Neural cell (in vitro differentiated cells): ENCODE data around the gene EDNRA. TPM values are rescaled to one million over a fixed set of nuclear protein-coding genes. Genes with fewer than 3 reads are reported as not detected.

Experiments
- H2AFZ ChIP-seq: fragments of 200-600, 300-800 bp; sonication (generic), shearing (Covaris generic); 2 replicates; pipeline ENCODE4 v1.6.0; 2014; ENCODE audit warnings: low read depth, mild to moderate bottlenecking, antibody characterized with exemption, low read length, moderate library complexity
- H3F3A ChIP-seq: fragments of 200-600 bp; shearing (Covaris generic); 2 replicates; pipeline ENCODE4 v1.6.1; 2016; ENCODE audit warnings: mild to moderate bottlenecking, moderate library complexity, mixed read lengths, antibody characterized with exemption, low read length; ENCODE audit not compliant: insufficient read depth, poor library complexity, severe bottlenecking
- H3K27ac ChIP-seq: fragments of 200-600, 300-800 bp; sonication (generic), shearing (Covaris generic); 2 replicates; pipeline ENCODE4 v1.5.1; 2014; ENCODE audit warnings: mild to moderate bottlenecking, low read length, moderate library complexity
- H3K27me3 ChIP-seq: fragments of 300-800, 200-600 bp; sonication (generic), shearing (Covaris generic); 2 replicates; pipeline ENCODE4 v1.6.0; 2014; ENCODE audit warnings: mild to moderate bottlenecking, low read depth, low read length, moderate library complexity; ENCODE audit not compliant: insufficient read depth
- H3K36me3 ChIP-seq: fragments of 300-800, 200-600 bp; sonication (generic), shearing (Covaris generic); 2 replicates; pipeline ENCODE4 v1.5.1; 2014; ENCODE audit warnings: mild to moderate bottlenecking, antibody characterized with exemption, low read length, moderate library complexity; ENCODE audit not compliant: insufficient read depth
- H3K4me2 ChIP-seq: fragments of 300-800, 200-600 bp; sonication (generic), shearing (Covaris generic); 2 replicates; pipeline ENCODE4 v1.6.0; 2014; ENCODE audit warnings: mild to moderate bottlenecking, low read length
- H3K4me3 ChIP-seq: fragments of 300-800, 200-600 bp; sonication (generic), shearing (Covaris generic); 2 replicates; pipeline ENCODE4 v1.5.1; 2014; ENCODE audit warnings: mild to moderate bottlenecking, low read length, moderate library complexity
- H3K79me2 ChIP-seq: fragments of 200-600 bp; shearing (Covaris generic); replicated peaks from 2 replicates; pipeline ENCODE4 v1.6.0; 2014; ENCODE audit warnings: mild to moderate bottlenecking, low read length, moderate library complexity; ENCODE audit not compliant: insufficient read depth
- H3K9ac ChIP-seq: fragments of 300-800, 200-600 bp; sonication (generic), shearing (Covaris generic); 2 replicates; pipeline ENCODE4 v1.6.1; 2016; ENCODE audit warnings: mild to moderate bottlenecking, low read length, mixed read lengths
- H3K9me2 ChIP-seq: fragments of 200-600 bp; shearing (Covaris generic); 2 replicates; pipeline ENCODE4 v1.6.1; 2016; ENCODE audit warnings: mild to moderate bottlenecking, low read length, mixed read lengths; ENCODE audit not compliant: insufficient read depth
- H3K9me3 ChIP-seq: fragments of 200-600, 300-800 bp; sonication (generic), shearing (Covaris generic); 2 replicates; pipeline ENCODE4 v1.6.1; 2016; ENCODE audit warnings: mild to moderate bottlenecking, mixed run types, low read length, moderate library complexity, mixed read lengths
- H4K20me1 ChIP-seq: fragments of 200-600 bp; shearing (Covaris generic); 2 replicates; pipeline ENCODE4 v1.6.1; 2016; ENCODE audit warnings: mild to moderate bottlenecking, mixed run types; ENCODE audit not compliant: insufficient read depth
- CTCF ChIP-seq: fragments of 450-650 bp; IDR thresholded peaks from 2 replicates; pipeline ENCODE4 v1.5.1; 2014; ENCODE audit warnings: antibody characterized with exemption, mild to moderate bottlenecking, moderate library complexity; ENCODE audit not compliant: poor library complexity, severe bottlenecking
- EP300 ChIP-seq: fragments of 450-650 bp; conservative IDR thresholded peaks from 2 replicates; pipeline ENCODE4 v1.6.1; 2014; ENCODE audit warnings: antibody characterized with exemption, mild to moderate bottlenecking, moderate library complexity; ENCODE audit not compliant: poor library complexity, severe bottlenecking
- EZH2 ChIP-seq: fragments of 200-600, 300-800 bp; shearing (Covaris generic), sonication (generic); IDR thresholded peaks from 2 replicates; pipeline ENCODE4 v1.6.1; 2014; ENCODE audit warnings: antibody characterized with exemption, low read length, borderline replicate concordance, mild to moderate bottlenecking; ENCODE audit not compliant: insufficient read depth, poor library complexity, severe bottlenecking
- MXI1 ChIP-seq: fragments of 450-650 bp; conservative IDR thresholded peaks from 2 replicates; pipeline ENCODE4 v1.6.1; 2014; ENCODE audit warnings: antibody characterized with exemption, mild to moderate bottlenecking; ENCODE audit not compliant: poor library complexity, severe bottlenecking
- POLR2AphosphoS5 ChIP-seq: IDR thresholded peaks from 2 replicates; pipeline ENCODE4 v1.6.1; 2012
- RAD21 ChIP-seq: fragments of 450-650 bp; conservative IDR thresholded peaks from 2 replicates; pipeline ENCODE4 v1.6.1; 2014; ENCODE audit warnings: antibody characterized with exemption, mild to moderate bottlenecking, moderate library complexity
- REST ChIP-seq: IDR thresholded peaks from 2 replicates; pipeline ENCODE4 v1.6.1; 2012; ENCODE audit warnings: borderline replicate concordance
- SMC3 ChIP-seq: fragments of 450-650 bp; conservative IDR thresholded peaks from 2 replicates; pipeline ENCODE4 v1.6.1; 2014; ENCODE audit warnings: antibody characterized with exemption, mild to moderate bottlenecking, moderate library complexity; ENCODE audit not compliant: poor library complexity
- TAF1 ChIP-seq: IDR thresholded peaks from 2 replicates; pipeline ENCODE4 v1.6.1; 2012; ENCODE audit warnings: low read depth
- polyA plus RNA-seq: library from polyadenylated mRNA; depleted of rRNA; stranded (reverse); fragments of >200 nt; gene quantifications from 2 replicates; pipeline ENCODE4 v1.2.3, GENCODE V29; 2014

The EDNRA gene
- polyA plus RNA-seq, 1 donor from 2014 or later, result 0.19 TPM

- H3K79me2 ChIP-seq, result no peaks in the 10 kb centered on the region
- H3K4me2 ChIP-seq, result no peak overlapping the region
- no peaks in the 10 kb centered on the region for H3K9me3 ChIP-seq
- H3K27ac ChIP-seq, result no peak overlapping the region
- no peak overlapping the region for H3K9ac ChIP-seq
- H3F3A ChIP-seq, result no peaks in the 10 kb centered on the region
- no peaks in the 10 kb centered on the region for H3K36me3 ChIP-seq
- no peak overlapping the region for H3K4me3 ChIP-seq
- H3K27me3 ChIP-seq, result no peaks in the 10 kb centered on the region
- no peak overlapping the region for H2AFZ ChIP-seq
- TF ChIP-seq POLR2AphosphoS5, result no peak
- no peak for TF ChIP-seq RAD21
- TF ChIP-seq MXI1, result no peak
- TF ChIP-seq CTCF, result no peak
- TF ChIP-seq SMC3, result no peak
- TF ChIP-seq TAF1, result no peak
- no peak for TF ChIP-seq EZH2
- no peak for TF ChIP-seq EP300
- TF ChIP-seq REST, result no peak
- H4K20me1 ChIP-seq, result no peaks in the 10 kb centered on the region
- no peaks in the 10 kb centered on the region for H3K9me2 ChIP-seq
Measured at GRCh38 chr4:147492306-147492705, 11.4 kb downstream of the EDNRA start.

- no peaks in the 10 kb centered on the region for H3K36me3 ChIP-seq
- H3K9me2 ChIP-seq, result no peaks in the 10 kb centered on the region
- TF ChIP-seq POLR2AphosphoS5 (no peak), SMC3 (no peak), EZH2 (no peak), CTCF (no peak), RAD21 (no peak)
- H3F3A ChIP-seq, result no peaks in the 10 kb centered on the region
- no peak overlapping the region for H3K27ac ChIP-seq
- H3K4me2 ChIP-seq, result no peak overlapping the region
- no peak overlapping the region for H2AFZ ChIP-seq
- no peaks in the 10 kb centered on the region for H3K9me3 ChIP-seq
- H3K4me3 ChIP-seq, result no peak overlapping the region
- no peak overlapping the region for H3K9ac ChIP-seq
- no peaks in the 10 kb centered on the region for H3K79me2 ChIP-seq
- no peaks in the 10 kb centered on the region for H4K20me1 ChIP-seq
- H3K27me3 ChIP-seq, result no peaks in the 10 kb centered on the region
Measured at GRCh38 chr4:147492761-147493160, 11.9 kb downstream of the EDNRA start.
